IMR-90 (cell line): ENCODE results near the gene CIZ1. TPM values are rescaled to one million over a fixed set of nuclear protein-coding genes. Genes with fewer than 3 reads are reported as not detected.
A peak's percentile ranks its signal among the peaks of the same experiment; 100 is the strongest.

Experiments used
- ATAC-seq: fragments of 200-7000 bp; cut with Tn5 transposase; 2 replicates; pipeline ENCODE4 v1.9.1; 2020; ENCODE audit warnings: low read depth, mild to moderate bottlenecking, moderate library complexity
- BruUV-seq: library from RNA; stranded (reverse); fragments of 400-500 nt; replicated peaks from 2 replicates; lab custom pipeline; 2021; lab: Mats Ljungman, UMichigan
- CTCF ChIA-PET: fragments of 300-600 bp; formaldehyde crosslinking; extraction: SDS; loops from one replicate; lab custom pipeline; 2021; ENCODE audit warnings: antibody characterized with exemption; lab: Yijun Ruan, JAX
- POLR2A ChIA-PET: fragments of 300-600 bp; sonication (Branson Sonifier 250); formaldehyde crosslinking; loops from one replicate; lab custom pipeline; 2022; ENCODE audit warnings: antibody characterized with exemption; ENCODE audit not compliant: unreplicated experiment; lab: Charles Lee
- DNase-seq: peaks from one replicate; pipeline ENCODE4 v3.0.0; 2013
- H2AFZ ChIP-seq: replicated peaks from 2 replicates; pipeline ENCODE3; 2013; ENCODE audit warnings: low read length, mild to moderate bottlenecking; ENCODE audit not compliant: poor library complexity
- H2AK5ac ChIP-seq: 2 replicates; pipeline ENCODE4 v1.6.1; 2013; ENCODE audit warnings: low read depth, low read length, inconsistent platforms
- H2AK9ac ChIP-seq: replicated peaks from 2 replicates; pipeline ENCODE3; 2013; ENCODE audit warnings: mild to moderate bottlenecking, low read depth, low read length, moderate library complexity; ENCODE audit not compliant: poor library complexity
- H2BK120ac ChIP-seq: 2 replicates; pipeline ENCODE4 v1.6.1; 2013; ENCODE audit warnings: low read depth, low read length, inconsistent platforms
- H2BK15ac ChIP-seq: 3 replicates; pipeline ENCODE4 v1.6.1; 2013; ENCODE audit warnings: low read depth, low read length, inconsistent platforms
- H2BK20ac ChIP-seq: 2 replicates; pipeline ENCODE4 v1.6.1; 2013; ENCODE audit warnings: low read depth, mild to moderate bottlenecking, inconsistent platforms, low read length, moderate library complexity
- H2BK5ac ChIP-seq: 2 replicates; pipeline ENCODE4 v1.6.1; 2013; ENCODE audit warnings: mild to moderate bottlenecking, low read depth, low read length, inconsistent platforms; ENCODE audit not compliant: poor library complexity, severe bottlenecking
- H3K14ac ChIP-seq: replicated peaks from 2 replicates; pipeline ENCODE4 v1.6.1; 2013; ENCODE audit warnings: low read depth, low read length, inconsistent platforms
- H3K18ac ChIP-seq: 2 replicates; pipeline ENCODE4 v1.6.1; 2013; ENCODE audit warnings: low read depth, low read length, control low read depth
- H3K23ac ChIP-seq: 2 replicates; pipeline ENCODE4 v1.6.1; 2013; ENCODE audit warnings: low read depth, low read length, inconsistent platforms
- H3K27ac ChIP-seq: 2 replicates; pipeline ENCODE4 v1.5.1; 2013; ENCODE audit warnings: mild to moderate bottlenecking, control low read depth, low read length; ENCODE audit not compliant: insufficient read depth
- H3K27me3 ChIP-seq: 2 replicates; pipeline ENCODE4 v1.6.1; 2013; ENCODE audit warnings: low read length; ENCODE audit not compliant: control insufficient read depth, insufficient read depth
- H3K36me3 ChIP-seq: 2 replicates; pipeline ENCODE4 v1.6.1; 2013; ENCODE audit warnings: low read length, mixed read lengths; ENCODE audit not compliant: control insufficient read depth, insufficient read depth
- H3K4ac ChIP-seq: 2 replicates; pipeline ENCODE4 v1.6.1; 2013; ENCODE audit warnings: low read depth, low read length, inconsistent platforms
- H3K4me1 ChIP-seq: 2 replicates; pipeline ENCODE4 v1.6.1; 2013; ENCODE audit warnings: low read length, mixed read lengths; ENCODE audit not compliant: control insufficient read depth, insufficient read depth
- H3K4me2 ChIP-seq: 2 replicates; pipeline ENCODE4 v1.6.1; 2013; ENCODE audit warnings: low read depth, mild to moderate bottlenecking, control low read depth, low read length, moderate library complexity
- H3K4me3 ChIP-seq: 2 replicates; pipeline ENCODE4 v1.5.1; 2013; ENCODE audit warnings: low read depth, mild to moderate bottlenecking, control low read depth, low read length, moderate library complexity; ENCODE audit not compliant: insufficient read depth
- H3K56ac ChIP-seq: 2 replicates; pipeline ENCODE4 v1.6.1; 2013; ENCODE audit warnings: low read length, inconsistent platforms; ENCODE audit not compliant: insufficient read depth; ENCODE audit errors: extremely low read depth
- H3K79me1 ChIP-seq, 2 experiments: 2 replicates each; pipeline ENCODE4 v1.6.1; 2013; ENCODE audit warnings: low read length in 2 of 2, inconsistent platforms in 1 of 2, low read depth in 1 of 2
- H3K9ac ChIP-seq: 2 replicates; pipeline ENCODE4 v1.6.1; 2013; ENCODE audit warnings: low read depth, low read length, control low read depth
- H3K9me1 ChIP-seq: 2 replicates; pipeline ENCODE4 v1.6.1; 2013; ENCODE audit warnings: low read length, inconsistent platforms; ENCODE audit not compliant: insufficient read depth
- H3K9me3 ChIP-seq: 2 replicates; pipeline ENCODE4 v1.6.1; 2013; ENCODE audit warnings: low read length; ENCODE audit not compliant: control insufficient read depth, insufficient read depth
- H4K20me1 ChIP-seq: 2 replicates; pipeline ENCODE4 v1.6.1; 2013; ENCODE audit warnings: low read length, inconsistent platforms; ENCODE audit not compliant: insufficient read depth
- H4K5ac ChIP-seq: 2 replicates; pipeline ENCODE4 v1.6.1; 2013; ENCODE audit warnings: mild to moderate bottlenecking, low read depth, low read length, control low read depth
- H4K8ac ChIP-seq, 2 experiments: 2 replicates each; pipeline ENCODE4 v1.6.1; 2013; ENCODE audit warnings: low read depth in 2 of 2, low read length in 2 of 2, control low read depth in 1 of 2, inconsistent platforms in 1 of 2
- H4K91ac ChIP-seq: 2 replicates; pipeline ENCODE4 v1.6.1; 2013; ENCODE audit warnings: low read depth, low read length, inconsistent platforms; ENCODE audit not compliant: insufficient read depth
- MAFK ChIP-seq: IDR thresholded peaks from 2 replicates; pipeline ENCODE4 v1.6.1; 2012; ENCODE audit warnings: low read depth, low read length, improper control_type of control experiment
- POLR2A ChIP-seq: IDR thresholded peaks from 2 replicates; pipeline ENCODE4 v1.6.1; 2012; ENCODE audit warnings: mild to moderate bottlenecking, low read depth, low read length
- WGBS, 2 experiments: methylation state at CpG; one replicate each; pipeline versions ENCODE4 v1.1.5 to v1.1.7; 2013; ENCODE audit warnings: missing lambda C conversion rate in 2 of 2; ENCODE audit not compliant: insufficient read length in 1 of 2; ENCODE audit errors: extremely low coverage in 2 of 2; 5-methylcytosine and 5-hydroxymethylcytosine counted together
- dilution Hi-C: fragments of 300-500 bp; cut with HindIII; formaldehyde crosslinking; loops from one replicate; pipeline ENCODE4 v1.14.3; 2018; ENCODE audit warnings: low sequenced_read_pairs; ENCODE audit not compliant: unreplicated experiment
- in situ Hi-C: fragments of 300-500 bp; cut with MboI; formaldehyde crosslinking; loops from 3 replicates; pipeline ENCODE4 v1.14.3; 2019; ENCODE audit warnings: low sequenced_read_pairs, inconsistent platforms, mixed read lengths
- intact Hi-C: fragments of 100-400 bp; cut with micrococcal nuclease; formaldehyde crosslinking; loops from 2 replicates; pipeline ENCODE4 v1.10.0; 2022
- polyA plus RNA-seq, 3 experiments: library from polyadenylated mRNA; depleted of rRNA; stranded (reverse); fragments of >200 nt; gene quantifications; 2 replicates each; pipeline ENCODE4 v1.2.3, GENCODE V29; 2012; ENCODE audit warnings: low replicate concordance in 1 of 3
- total RNA-seq: library from RNA; depleted of rRNA; stranded (reverse); fragments of >200 nt; gene quantifications from 2 replicates; pipeline ENCODE4 v1.2.3, GENCODE V29; 2012

CIZ1 gene
- total and polyA plus RNA-seq, 2 of the 4 experiments (the other 2 are of a cell fraction), result 13.8 to 51.9 TPM

GRCh38 chr9:128216781-128217553, 25.6 kb upstream of the CIZ1 start:
- Histone ChIP-seq H2BK20ac (0 out of 2 replicates have a peak overlapping the region, but pooled peaks have one; percentile 3), H3K27ac (no peak overlapping the region), H3K18ac (no peak overlapping the region), H3K4me3 (no peak overlapping the region), H3K4me1 (peaks cover 19% of the 10 kb centered on the region), H3K9me1 (peaks cover 16% of the 10 kb centered on the region), H4K20me1 (0 out of 2 replicates have a peak, but pooled peaks cover 4% of the 10 kb centered on the region), H3K36me3 (peaks cover 3% of the 10 kb centered on the region; the same call in 1 of the 2 replicates), H2AK9ac (peak overlapping the region; percentile 57), H2BK15ac (no peak overlapping the region), H4K91ac (no peak overlapping the region), H3K27me3 (no peaks in the 10 kb centered on the region), H3K23ac (no peak overlapping the region), H3K79me1 (no peaks in the 10 kb centered on the region; a peak in 1 of 4 replicates), H2BK5ac (no peak overlapping the region), H2AFZ (peak overlapping the region; percentile 26), H3K9ac (no peak overlapping the region), H3K4ac (0 out of 2 replicates have a peak overlapping the region, but pooled peaks have one; percentile 35), H2AK5ac (no peak overlapping the region; the same call in 1 of the 2 replicates), H3K9me3 (no peaks in the 10 kb centered on the region), H4K5ac (no peak overlapping the region), H3K4me2 (no peak overlapping the region), H4K8ac (no peak overlapping the region), H3K56ac (no peak overlapping the region), H3K14ac (no peak overlapping the region), H2BK120ac (no peak overlapping the region)
- dilution Hi-C loops (no loop called here), intact Hi-C loops (no loop called here), in situ Hi-C loops (no loop called here)
- TF ChIP-seq MAFK (peak; percentile 31; the same call in 1 of the 2 replicates), POLR2A (no peak)
- ChIA-PET CTCF (no interaction called here), POLR2A (no interaction called here)
- no TSS peak for BruUV-seq
- ATAC-seq, result no peak
- no peak for DNase-seq
- 100% methylated on average over 4 of the region's 16 CpGs; no CpG with 5 or more reads in 1 of the 2 experiments for WGBS, 2 experiments
